HG02798 (cell line): ENCODE results near the gene PRRC2A.

Source experiments
- ATAC-seq: cut with Tn5 transposase; IDR thresholded peaks from one replicate; pipeline ENCODE4 v1.9.1; 2021; ENCODE audit warnings: mild to moderate bottlenecking; ENCODE audit not compliant: unreplicated experiment, poor library complexity

The PRRC2A gene

GRCh38 chr6:31620586-31621319 lies at the start of gene PRRC2A:
Gene PRRC2A, plus strand, starts transcription at chr6:31620715. Its CDS starts 2,075 bp downstream, at chr6:31622790.
- ATAC-seq: peak; percentile 67

GRCh38 chr6:31572041-31572911 lies 48.2 kb upstream of the PRRC2A start, which contains the start of gene LTA:
Gene LTA, plus strand, starts transcription at chr6:31572289. Its CDS starts 454 bp downstream, at chr6:31572743.
- ATAC-seq: peak; percentile 41

- no peak for ATAC-seq
Measured at GRCh38 chr6:31573239-31574105, 47.0 kb upstream of the PRRC2A start.

GRCh38 chr6:31574106-31575061 lies 46.1 kb upstream of the PRRC2A start:
- no peak for ATAC-seq

- no peak for ATAC-seq
Measured at GRCh38 chr6:31575335-31575901, 45.1 kb upstream of the PRRC2A start, which contains the start of gene TNF. Gene TNF, plus strand, starts transcription at chr6:31575565. Its CDS starts 177 bp downstream, at chr6:31575742.

- no peak for ATAC-seq
Measured at GRCh38 chr6:31575952-31576685, 44.4 kb upstream of the PRRC2A start.

GRCh38 chr6:31576897-31577578 lies 43.5 kb upstream of the PRRC2A start:
- ATAC-seq: no peak

GRCh38 chr6:31577579-31577966 lies 42.9 kb upstream of the PRRC2A start:
- no peak for ATAC-seq

- ATAC-seq: no peak
Measured at GRCh38 chr6:31578184-31579118, 42.1 kb upstream of the PRRC2A start.

- ATAC-seq: no peak
Measured at GRCh38 chr6:31579119-31579505, 41.4 kb upstream of the PRRC2A start.

- no peak for ATAC-seq
Measured at GRCh38 chr6:31579546-31580437, 40.7 kb upstream of the PRRC2A start.

- no peak for ATAC-seq
Measured at GRCh38 chr6:31580438-31580740, 40.1 kb upstream of the PRRC2A start.

GRCh38 chr6:31580807-31581433 lies 39.6 kb upstream of the PRRC2A start:
- ATAC-seq: peak; percentile 68

- no peak for ATAC-seq
Measured at GRCh38 chr6:31581434-31582229, 38.9 kb upstream of the PRRC2A start.

GRCh38 chr6:31582230-31582643 lies 38.3 kb upstream of the PRRC2A start, which contains the start of gene LTB:
Gene LTB, minus strand, starts transcription at chr6:31582424. Its CDS starts 7 bp downstream, at chr6:31582417.
- ATAC-seq: no peak
